ENCODE measurements around the gene ZNF813. TPM values are rescaled to one million over a fixed set of nuclear protein-coding genes. Genes with fewer than 3 reads are reported as not detected.

Gene ZNF813
- polyA plus RNA-seq, 2 donors: 0.82 to 0.96 TPM

DNA sequence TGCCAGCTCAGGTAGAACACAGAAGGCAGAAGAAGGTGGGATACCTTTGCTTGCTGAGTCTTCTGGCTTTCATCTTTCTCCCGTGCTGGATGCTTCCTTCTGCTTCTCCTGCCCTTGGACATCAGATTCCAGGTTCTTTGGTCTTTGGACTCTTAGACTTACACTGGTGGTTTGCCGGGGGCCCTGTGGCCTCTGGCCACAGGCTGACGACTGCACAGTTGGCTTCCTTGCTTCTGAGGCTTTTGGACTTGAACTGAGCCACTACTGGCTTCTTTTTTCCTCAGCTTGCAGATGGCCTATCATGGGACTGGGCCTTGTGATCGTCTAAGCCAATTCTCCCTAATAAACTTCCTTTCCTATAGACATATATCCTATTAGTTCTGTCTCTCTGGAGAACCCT, 50.6 kb downstream of the ZNF813 start:
- H3K4me1 ChIP-seq (ENCODE audit: control insufficient read depth in 2 of 2, insufficient read depth in 2 of 2, low read length in 1 of 2): peaks cover 5 to 9% of the 10 kb centered on the region in 2 donors
- no peak overlapping the region for H3K4me3 ChIP-seq (ENCODE audit: low read depth in 1 of 2, low read length in 2 of 2)
- 82 to 85% methylated on average over 4 of the region's 4 CpGs for WGBS, 2 donors
- H3K36me3 ChIP-seq (ENCODE audit: control insufficient read depth in 2 of 2, insufficient read depth in 2 of 2, low read length in 1 of 2): no peaks in the 10 kb centered on the region
- peaks cover 0 to 13% of the 10 kb centered on the region in 2 donors for H3K9me3 ChIP-seq (ENCODE audit: control insufficient read depth in 2 of 2, insufficient read depth in 1 of 2, low read depth in 1 of 2, low read length in 1 of 2)
- no peak overlapping the region for H3K27ac ChIP-seq (ENCODE audit: low read depth in 2 of 2, low read length in 1 of 2)
- H3K27me3 ChIP-seq (ENCODE audit: control insufficient read depth in 1 of 2, insufficient read depth in 2 of 2, low read length in 2 of 2): no peaks in the 10 kb centered on the region

GRCh38 chr19:53518716-53519115, 51.2 kb downstream of the ZNF813 start:
- WGBS, 2 donors: 55 to 59% methylated on average over 1 of the region's 1 CpG
- H3K4me3 ChIP-seq (ENCODE audit: low read depth in 1 of 2, low read length in 2 of 2): no peak overlapping the region

GRCh38 chr19:53519446-53519845, 51.9 kb downstream of the ZNF813 start:
- Histone ChIP-seq H3K4me3 (ENCODE audit: low read depth in 1 of 2, low read length in 2 of 2) (no peak overlapping the region), H3K27ac (ENCODE audit: low read depth in 2 of 2, low read length in 1 of 2) (no peak overlapping the region), H3K4me1 (ENCODE audit: control insufficient read depth in 2 of 2, insufficient read depth in 2 of 2, low read length in 1 of 2) (peaks cover 5 to 9% of the 10 kb centered on the region in 2 donors), H3K27me3 (ENCODE audit: control insufficient read depth in 1 of 2, insufficient read depth in 2 of 2, low read length in 2 of 2) (no peaks in the 10 kb centered on the region), H3K9me3 (ENCODE audit: control insufficient read depth in 2 of 2, insufficient read depth in 1 of 2, low read depth in 1 of 2, low read length in 1 of 2) (peaks cover 0 to 13% of the 10 kb centered on the region in 2 donors), H3K36me3 (ENCODE audit: control insufficient read depth in 2 of 2, insufficient read depth in 2 of 2, low read length in 1 of 2) (no peaks in the 10 kb centered on the region)
- WGBS, 2 donors: 84 to 87% methylated on average over 7 of the region's 7 CpGs

More at GRCh38 chr19:53518716-53519115, 51.2 kb downstream of the ZNF813 start:
- peaks cover 0 to 13% of the 10 kb centered on the region in 2 donors for H3K9me3 ChIP-seq (ENCODE audit: control insufficient read depth in 2 of 2, insufficient read depth in 1 of 2, low read depth in 1 of 2, low read length in 1 of 2)
- peaks cover 5 to 9% of the 10 kb centered on the region in 2 donors for H3K4me1 ChIP-seq (ENCODE audit: control insufficient read depth in 2 of 2, insufficient read depth in 2 of 2, low read length in 1 of 2)
- no peaks in the 10 kb centered on the region for H3K36me3 ChIP-seq (ENCODE audit: control insufficient read depth in 2 of 2, insufficient read depth in 2 of 2, low read length in 1 of 2)
- H3K27ac ChIP-seq (ENCODE audit: low read depth in 2 of 2, low read length in 1 of 2): no peak overlapping the region
- H3K27me3 ChIP-seq (ENCODE audit: control insufficient read depth in 1 of 2, insufficient read depth in 2 of 2, low read length in 2 of 2): no peaks in the 10 kb centered on the region

DNA sequence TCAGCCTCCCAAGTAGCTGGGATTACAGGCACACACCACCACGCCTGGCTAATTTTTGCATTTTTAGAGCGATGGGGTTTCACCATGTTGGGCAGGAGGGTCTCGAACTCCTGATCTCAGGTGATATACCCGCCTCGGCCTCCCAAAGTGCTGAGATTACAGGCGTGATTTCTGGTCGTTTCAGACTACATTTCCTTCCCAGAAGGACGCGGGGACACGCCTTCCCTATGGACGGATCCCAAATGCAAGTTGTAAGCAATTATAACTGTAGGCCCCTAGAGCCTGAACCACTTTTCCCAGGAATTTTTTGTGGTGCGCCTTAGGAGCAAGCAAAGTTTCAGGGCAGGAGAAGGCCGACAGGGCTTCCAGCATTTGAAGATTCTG, 52.6 kb downstream of the ZNF813 start:
- 63 to 69% methylated on average over 13 of the region's 13 CpGs for WGBS, 2 donors
- Histone ChIP-seq H3K36me3 (ENCODE audit: control insufficient read depth in 2 of 2, insufficient read depth in 2 of 2, low read length in 1 of 2) (no peaks in the 10 kb centered on the region), H3K4me3 (ENCODE audit: low read depth in 1 of 2, low read length in 2 of 2) (peak overlapping the region; percentile 63 to 72), H3K9me3 (ENCODE audit: control insufficient read depth in 2 of 2, insufficient read depth in 1 of 2, low read depth in 1 of 2, low read length in 1 of 2) (peaks cover 0 to 13% of the 10 kb centered on the region in 2 donors), H3K27ac (ENCODE audit: low read depth in 2 of 2, low read length in 1 of 2) (peak overlapping the region; percentile 82 to 85), H3K27me3 (ENCODE audit: control insufficient read depth in 1 of 2, insufficient read depth in 2 of 2, low read length in 2 of 2) (no peaks in the 10 kb centered on the region), H3K4me1 (ENCODE audit: control insufficient read depth in 2 of 2, insufficient read depth in 2 of 2, low read length in 1 of 2) (peaks cover 5 to 9% of the 10 kb centered on the region in 2 donors)

GRCh38 chr19:53520547-53521372, 53.2 kb downstream of the ZNF813 start:
- peak overlapping the region; percentile 63 to 72 for H3K4me3 ChIP-seq (ENCODE audit: low read depth in 1 of 2, low read length in 2 of 2)

DNA sequence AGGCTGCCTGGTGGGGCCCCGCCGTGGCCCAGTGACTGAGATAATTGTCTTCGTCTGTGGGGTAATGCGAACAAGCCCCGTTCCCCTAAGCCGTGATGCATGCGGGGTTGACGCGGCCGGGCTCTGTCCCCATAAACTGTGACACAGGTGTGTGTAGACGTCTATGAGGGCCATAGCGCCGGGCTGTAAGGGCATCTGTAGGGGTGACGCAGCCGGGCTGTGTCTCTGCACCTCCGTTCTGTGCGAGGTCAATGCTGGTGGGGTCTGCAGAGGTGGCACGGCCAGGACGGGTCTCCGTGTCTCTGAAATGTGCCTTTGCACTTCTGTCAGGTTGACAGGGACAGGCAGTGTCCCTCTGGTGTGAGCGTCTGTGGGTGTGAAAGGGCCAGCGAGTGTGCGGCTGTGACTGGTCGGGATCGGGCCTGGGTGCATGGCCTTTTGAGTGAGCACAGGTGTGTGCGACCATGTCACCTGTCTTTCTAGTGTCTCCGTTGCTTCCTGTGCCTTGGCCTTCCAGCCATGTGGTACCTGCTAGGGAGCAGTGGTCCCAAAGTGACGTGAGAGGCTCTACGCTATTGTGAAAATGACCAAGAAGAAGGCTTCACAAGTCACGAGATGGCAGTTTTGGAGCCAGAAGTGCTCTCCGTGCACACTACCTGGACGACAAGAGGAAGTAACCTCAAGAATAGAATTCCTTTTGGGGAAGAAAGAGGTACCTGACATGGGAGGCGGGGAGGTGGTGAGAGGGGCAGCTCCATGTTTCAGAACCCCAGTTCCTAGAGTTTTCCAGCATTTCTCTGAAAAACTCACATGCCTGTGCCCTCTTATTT, 54.1 kb downstream of the ZNF813 start:
- Histone ChIP-seq H3K27me3 (ENCODE audit: control insufficient read depth in 1 of 2, insufficient read depth in 2 of 2, low read length in 2 of 2) (no peaks in the 10 kb centered on the region), H3K4me1 (ENCODE audit: control insufficient read depth in 2 of 2, insufficient read depth in 2 of 2, low read length in 1 of 2) (peaks cover 5 to 9% of the 10 kb centered on the region in 2 donors), H3K36me3 (ENCODE audit: control insufficient read depth in 2 of 2, insufficient read depth in 2 of 2, low read length in 1 of 2) (no peaks in the 10 kb centered on the region), H3K9me3 (ENCODE audit: control insufficient read depth in 2 of 2, insufficient read depth in 1 of 2, low read depth in 1 of 2, low read length in 1 of 2) (peaks cover 2 to 13% of the 10 kb centered on the region in 2 donors), H3K4me3 (ENCODE audit: low read depth in 1 of 2, low read length in 2 of 2) (peak overlapping the region; percentile 63 to 72), H3K27ac (ENCODE audit: low read depth in 2 of 2, low read length in 1 of 2) (peak overlapping the region in 1 of 2 donors; percentile 71)
- 22 to 24% methylated on average over 33 of the region's 33 CpGs for WGBS, 2 donors

More at GRCh38 chr19:53520547-53521372, 53.2 kb downstream of the ZNF813 start:
- no peaks in the 10 kb centered on the region for H3K36me3 ChIP-seq (ENCODE audit: control insufficient read depth in 2 of 2, insufficient read depth in 2 of 2, low read length in 1 of 2)
- H3K27me3 ChIP-seq (ENCODE audit: control insufficient read depth in 1 of 2, insufficient read depth in 2 of 2, low read length in 2 of 2): no peaks in the 10 kb centered on the region
- peaks cover 5 to 9% of the 10 kb centered on the region in 2 donors for H3K4me1 ChIP-seq (ENCODE audit: control insufficient read depth in 2 of 2, insufficient read depth in 2 of 2, low read length in 1 of 2)
- H3K9me3 ChIP-seq (ENCODE audit: control insufficient read depth in 2 of 2, insufficient read depth in 1 of 2, low read depth in 1 of 2, low read length in 1 of 2): peaks cover 0 to 13% of the 10 kb centered on the region in 2 donors
- 1 to 2% methylated on average over 46 of the region's 46 CpGs for WGBS, 2 donors
- H3K27ac ChIP-seq (ENCODE audit: low read depth in 2 of 2, low read length in 1 of 2): peak overlapping the region; percentile 82 to 85

DNA sequence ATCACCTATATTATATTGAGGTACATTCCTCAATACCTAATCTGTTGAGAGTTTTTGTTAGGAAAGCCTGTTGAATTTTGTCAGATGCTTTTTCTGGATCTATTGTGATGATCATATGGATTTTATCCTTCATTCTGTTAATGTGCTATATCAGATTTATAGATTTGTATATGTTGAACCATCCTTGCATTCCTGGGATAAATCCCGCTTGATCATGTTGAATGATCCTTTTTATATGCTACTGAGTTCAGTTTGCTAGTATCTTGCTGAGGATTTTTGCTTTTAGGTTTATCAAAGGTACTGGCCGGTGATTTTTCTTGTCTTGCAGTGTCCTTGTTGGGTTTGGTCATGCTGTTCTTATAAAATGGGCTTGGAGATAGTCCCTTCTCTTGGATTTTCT, 58.4 kb downstream of the ZNF813 start:
- H3K27ac ChIP-seq (ENCODE audit: low read depth in 2 of 2, low read length in 1 of 2): no peak overlapping the region
- no peaks in the 10 kb centered on the region for H3K27me3 ChIP-seq (ENCODE audit: control insufficient read depth in 1 of 2, insufficient read depth in 2 of 2, low read length in 2 of 2)
- H3K4me1 ChIP-seq (ENCODE audit: control insufficient read depth in 2 of 2, insufficient read depth in 2 of 2, low read length in 1 of 2): peaks cover 5 to 9% of the 10 kb centered on the region in 2 donors
- no peak overlapping the region for H3K4me3 ChIP-seq (ENCODE audit: low read depth in 1 of 2, low read length in 2 of 2)
- WGBS, 2 donors: 96 to 98% methylated on average over 2 of the region's 2 CpGs
- peaks cover 2 to 5% of the 10 kb centered on the region in 2 donors for H3K9me3 ChIP-seq (ENCODE audit: control insufficient read depth in 2 of 2, insufficient read depth in 1 of 2, low read depth in 1 of 2, low read length in 1 of 2)
- no peaks in the 10 kb centered on the region for H3K36me3 ChIP-seq (ENCODE audit: control insufficient read depth in 2 of 2, insufficient read depth in 2 of 2, low read length in 1 of 2)

GRCh38 chr19:53530622-53531021, 63.1 kb downstream of the ZNF813 start:
- Histone ChIP-seq H3K36me3 (ENCODE audit: control insufficient read depth in 2 of 2, insufficient read depth in 2 of 2, low read length in 1 of 2) (no peaks in the 10 kb centered on the region), H3K27ac (ENCODE audit: low read depth in 2 of 2, low read length in 1 of 2) (no peak overlapping the region), H3K9me3 (ENCODE audit: control insufficient read depth in 2 of 2, insufficient read depth in 1 of 2, low read depth in 1 of 2, low read length in 1 of 2) (peaks cover 0 to 2% of the 10 kb centered on the region in 2 donors), H3K4me3 (ENCODE audit: low read depth in 1 of 2, low read length in 2 of 2) (no peak overlapping the region), H3K4me1 (ENCODE audit: control insufficient read depth in 2 of 2, insufficient read depth in 2 of 2, low read length in 1 of 2) (no peaks in the 10 kb centered on the region), H3K27me3 (ENCODE audit: control insufficient read depth in 1 of 2, insufficient read depth in 2 of 2, low read length in 2 of 2) (no peaks in the 10 kb centered on the region)
- 94 to 96% methylated on average over 8 of the region's 8 CpGs for WGBS, 2 donors

DNA sequence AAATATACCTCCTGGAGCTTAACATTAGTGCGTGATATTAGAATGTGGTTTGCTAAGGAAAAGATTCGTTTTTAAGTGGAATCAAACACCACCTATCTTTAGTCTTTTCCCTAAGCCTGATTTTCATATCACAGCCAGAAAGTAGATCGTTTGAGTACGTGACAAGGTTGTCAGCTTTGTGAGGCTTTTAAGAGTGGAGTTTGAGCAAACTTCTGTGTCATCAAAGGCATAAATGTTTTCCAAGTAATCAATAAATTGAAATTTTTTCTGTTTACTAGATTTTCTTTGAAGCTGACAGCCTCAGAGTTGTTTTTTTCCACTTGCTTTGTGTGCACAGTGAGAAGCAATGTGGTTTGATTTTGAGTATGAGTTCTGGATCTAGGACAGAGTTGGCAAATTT, 63.9 kb downstream of the ZNF813 start:
- no peaks in the 10 kb centered on the region for H3K27me3 ChIP-seq (ENCODE audit: control insufficient read depth in 1 of 2, insufficient read depth in 2 of 2, low read length in 2 of 2)
- H3K4me3 ChIP-seq (ENCODE audit: low read depth in 1 of 2, low read length in 2 of 2): no peak overlapping the region
- WGBS, 2 donors: 78 to 87% methylated on average over 4 of the region's 4 CpGs
- H3K27ac ChIP-seq (ENCODE audit: low read depth in 2 of 2, low read length in 1 of 2): no peak overlapping the region
- no peaks in the 10 kb centered on the region for H3K4me1 ChIP-seq (ENCODE audit: control insufficient read depth in 2 of 2, insufficient read depth in 2 of 2, low read length in 1 of 2)
- no peaks in the 10 kb centered on the region for H3K36me3 ChIP-seq (ENCODE audit: control insufficient read depth in 2 of 2, insufficient read depth in 2 of 2, low read length in 1 of 2)
- no peaks in the 10 kb centered on the region for H3K9me3 ChIP-seq (ENCODE audit: control insufficient read depth in 2 of 2, insufficient read depth in 1 of 2, low read depth in 1 of 2, low read length in 1 of 2)
